Measurements from ENCODE around the gene MYBPHL.

Gene MYBPHL

DNA sequence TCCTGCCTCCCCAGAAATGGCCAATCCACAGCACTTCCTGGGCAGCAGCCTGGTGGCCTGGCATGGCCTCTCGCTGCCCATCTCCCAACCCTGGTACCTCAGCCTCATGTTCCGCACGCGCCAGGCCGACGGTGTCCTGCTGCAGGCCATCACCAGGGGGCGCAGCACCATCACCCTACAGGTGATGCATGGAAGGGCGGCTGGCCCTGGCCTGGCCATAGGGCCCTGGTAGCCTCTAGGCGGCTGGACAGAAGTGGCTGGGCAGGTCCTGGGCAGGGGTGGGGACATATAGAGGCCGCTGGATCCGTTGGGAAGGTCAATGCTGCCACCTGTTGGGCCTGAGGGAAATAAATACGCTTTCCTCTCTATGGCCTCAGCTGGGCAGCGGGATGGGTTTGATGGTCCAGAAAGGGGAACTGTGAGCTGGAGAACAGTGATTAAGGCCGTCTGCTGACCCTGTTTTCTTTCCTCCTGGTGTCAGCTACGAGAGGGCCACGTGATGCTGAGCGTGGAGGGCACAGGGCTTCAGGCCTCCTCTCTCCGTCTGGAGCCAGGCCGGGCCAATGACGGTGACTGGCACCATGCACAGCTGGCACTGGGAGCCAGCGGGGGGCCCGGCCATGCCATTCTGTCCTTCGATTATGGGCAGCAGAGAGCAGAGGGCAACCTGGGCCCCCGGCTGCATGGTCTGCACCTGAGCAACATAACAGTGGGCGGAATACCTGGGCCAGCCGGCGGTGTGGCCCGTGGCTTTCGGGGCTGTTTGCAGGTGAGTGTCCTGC lies 43.0 kb downstream of the MYBPHL start:
- DNase-seq, result no peak

DNA sequence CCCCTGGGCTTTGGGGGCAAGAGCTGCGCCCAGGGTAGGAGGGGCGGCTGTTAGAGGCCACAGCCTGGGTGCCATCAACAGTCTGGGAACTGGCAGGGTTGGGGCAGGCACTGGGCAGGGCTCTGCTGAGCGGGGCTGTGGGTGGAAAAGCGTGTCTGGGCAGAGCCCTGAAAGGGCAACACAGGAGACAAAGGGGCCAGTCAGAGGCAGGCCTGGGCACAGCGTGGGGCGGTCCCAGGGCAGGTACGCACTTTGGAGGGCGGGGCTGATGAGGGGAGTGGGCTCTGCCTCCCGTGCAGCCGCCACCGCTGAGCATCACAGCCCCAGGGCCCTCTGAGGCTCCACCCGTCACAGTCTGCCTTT lies 43.6 kb downstream of the MYBPHL start:
- DNase-seq, result no peak

DNA sequence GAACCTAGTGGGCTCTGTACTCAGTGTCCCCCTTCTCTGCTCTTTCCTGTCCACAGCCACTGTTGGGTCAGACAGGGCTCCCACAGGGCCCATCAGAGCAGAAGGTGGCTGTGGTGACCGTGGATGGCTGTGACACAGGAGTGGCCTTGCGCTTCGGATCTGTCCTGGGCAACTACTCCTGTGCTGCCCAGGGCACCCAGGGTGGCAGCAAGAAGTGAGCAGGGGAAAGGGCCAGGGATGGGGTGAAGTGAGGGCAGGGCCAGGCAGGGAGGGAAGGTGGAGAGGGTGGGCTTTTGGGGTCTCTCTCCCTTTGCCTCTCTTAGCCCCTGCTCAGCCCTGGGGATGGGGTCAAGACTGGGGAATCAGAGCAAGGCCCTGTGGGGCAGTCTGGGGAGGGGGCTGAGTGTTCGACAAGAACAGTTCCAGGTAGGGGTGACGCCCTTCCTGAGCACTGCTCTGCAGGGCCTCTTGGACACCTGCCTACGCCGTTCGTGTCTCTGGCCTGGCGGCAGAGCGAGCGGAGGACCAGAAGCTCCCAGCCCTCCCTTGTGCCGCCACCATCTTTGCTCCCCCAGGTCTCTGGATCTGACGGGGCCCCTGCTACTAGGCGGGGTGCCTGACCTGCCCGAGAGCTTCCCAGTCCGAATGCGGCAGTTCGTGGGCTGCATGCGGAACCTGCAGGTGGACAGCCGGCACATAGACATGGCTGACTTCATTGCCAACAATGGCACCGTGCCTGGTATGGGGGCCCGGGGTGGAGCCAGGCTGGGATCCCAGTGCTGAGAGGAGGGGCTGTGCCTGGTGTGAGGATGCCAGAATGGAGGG lies 44.4 kb downstream of the MYBPHL start:
- no peak for DNase-seq

DNA sequence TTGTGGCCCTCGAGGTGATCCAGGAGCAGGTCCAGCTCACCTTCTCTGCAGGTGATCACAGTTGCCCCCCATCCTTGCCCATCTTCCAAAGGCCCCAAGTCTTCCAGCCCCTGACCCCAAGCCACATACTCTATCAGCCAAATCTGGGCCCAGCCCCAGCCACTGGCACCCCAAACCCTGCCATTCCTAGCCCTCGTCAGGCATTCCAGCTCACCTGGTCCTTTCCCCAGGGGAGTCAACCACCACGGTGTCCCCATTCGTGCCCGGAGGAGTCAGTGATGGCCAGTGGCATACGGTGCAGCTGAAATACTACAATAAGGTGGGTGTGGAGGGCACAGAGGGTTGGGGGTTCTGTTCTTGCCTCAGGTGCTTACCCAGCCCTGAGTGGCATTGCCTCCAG lies 45.2 kb downstream of the MYBPHL start:
- DNase-seq, result no peak

DNA sequence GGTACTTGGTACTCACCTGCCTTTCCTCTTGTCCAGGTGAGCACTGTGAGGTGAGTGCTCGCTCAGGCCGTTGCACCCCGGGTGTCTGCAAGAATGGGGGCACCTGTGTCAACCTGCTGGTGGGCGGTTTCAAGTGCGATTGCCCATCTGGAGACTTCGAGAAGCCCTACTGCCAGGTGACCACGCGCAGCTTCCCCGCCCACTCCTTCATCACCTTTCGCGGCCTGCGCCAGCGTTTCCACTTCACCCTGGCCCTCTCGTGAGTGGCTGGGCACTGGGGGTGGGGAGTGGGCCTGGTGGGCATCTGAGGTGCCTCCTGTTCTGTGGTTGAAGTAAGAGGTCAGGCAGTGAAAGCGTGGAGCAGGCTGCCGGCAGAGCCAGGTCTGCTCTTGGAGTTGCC lies 45.8 kb downstream of the MYBPHL start:
- no peak for DNase-seq

DNA sequence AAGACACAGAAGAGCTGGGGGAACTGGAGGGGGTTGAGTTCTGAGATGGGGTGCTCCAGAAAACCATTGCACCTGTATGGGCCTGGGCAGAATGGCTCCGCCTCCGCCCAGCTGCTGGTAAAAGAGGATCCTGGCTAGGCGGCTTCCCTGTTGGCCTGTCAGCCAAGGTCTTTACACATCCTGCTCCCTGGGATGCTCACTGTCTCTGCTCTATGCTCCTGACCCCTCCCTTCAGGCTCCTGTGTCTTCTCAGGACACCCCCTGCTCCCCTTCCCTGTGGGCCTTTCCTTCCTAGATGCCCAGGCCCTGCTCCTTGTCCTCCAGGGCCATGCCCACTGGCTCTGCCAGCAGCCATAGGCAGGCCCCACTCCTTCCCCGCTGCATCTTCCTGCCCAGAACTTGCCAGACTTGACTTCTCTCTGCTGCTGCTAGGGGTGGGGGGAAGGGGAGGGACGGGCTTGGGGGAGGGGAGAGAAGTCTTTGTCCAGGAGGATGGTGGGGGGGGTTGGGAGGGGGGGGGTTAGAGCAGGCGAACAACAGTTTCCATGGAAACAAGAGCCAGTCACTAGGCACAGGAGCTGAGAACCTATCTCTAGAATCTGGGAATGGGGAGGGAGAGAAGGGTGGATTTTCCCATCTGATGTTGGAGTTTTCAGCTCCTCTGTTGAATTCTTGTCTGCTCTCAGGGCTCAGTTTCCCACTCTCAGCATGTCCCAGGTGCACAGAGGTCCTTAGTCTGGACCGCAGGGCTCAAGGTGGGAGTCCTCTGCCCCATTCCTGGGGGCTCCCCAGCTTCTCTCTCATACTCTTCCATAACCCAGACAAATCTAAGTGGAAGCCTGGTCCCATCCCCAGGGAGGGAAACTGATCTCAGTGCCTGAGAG lies 46.9 kb downstream of the MYBPHL start:
- DNase-seq, result no peak

DNA sequence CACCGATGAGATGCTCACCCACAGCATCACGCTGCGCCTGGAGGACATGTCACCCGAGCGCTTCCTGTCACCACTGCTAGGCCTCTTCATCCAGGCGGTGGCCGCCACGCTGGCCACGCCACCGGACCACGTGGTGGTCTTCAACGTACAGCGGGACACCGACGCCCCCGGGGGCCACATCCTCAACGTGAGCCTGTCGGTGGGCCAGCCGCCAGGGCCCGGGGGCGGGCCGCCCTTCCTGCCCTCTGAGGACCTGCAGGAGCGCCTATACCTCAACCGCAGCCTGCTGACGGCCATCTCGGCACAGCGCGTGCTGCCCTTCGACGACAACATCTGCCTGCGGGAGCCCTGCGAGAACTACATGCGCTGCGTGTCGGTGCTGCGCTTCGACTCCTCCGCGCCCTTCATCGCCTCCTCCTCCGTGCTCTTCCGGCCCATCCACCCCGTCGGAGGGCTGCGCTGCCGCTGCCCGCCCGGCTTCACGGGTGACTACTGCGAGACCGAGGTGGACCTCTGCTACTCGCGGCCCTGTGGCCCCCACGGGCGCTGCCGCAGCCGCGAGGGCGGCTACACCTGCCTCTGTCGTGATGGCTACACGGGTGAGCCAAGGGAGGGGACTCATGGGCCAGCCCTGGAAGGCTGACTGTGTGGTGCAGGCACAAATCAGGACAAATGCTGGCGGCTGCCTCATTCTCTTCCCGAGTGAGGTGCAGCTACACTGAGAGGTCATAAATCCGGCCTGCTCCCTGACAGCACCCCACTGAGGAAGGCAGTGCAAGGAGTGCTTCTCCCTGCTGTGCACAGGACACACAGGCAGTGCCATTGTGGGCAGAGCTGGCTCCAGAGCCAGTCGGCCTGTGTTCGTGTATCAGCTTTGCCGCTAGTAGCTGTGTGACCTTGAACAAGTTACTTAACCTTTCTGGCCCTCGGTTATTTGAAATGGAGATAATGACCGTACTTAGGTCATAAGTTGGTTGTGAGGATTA lies 48.0 kb downstream of the MYBPHL start:
- no peak for DNase-seq

DNA sequence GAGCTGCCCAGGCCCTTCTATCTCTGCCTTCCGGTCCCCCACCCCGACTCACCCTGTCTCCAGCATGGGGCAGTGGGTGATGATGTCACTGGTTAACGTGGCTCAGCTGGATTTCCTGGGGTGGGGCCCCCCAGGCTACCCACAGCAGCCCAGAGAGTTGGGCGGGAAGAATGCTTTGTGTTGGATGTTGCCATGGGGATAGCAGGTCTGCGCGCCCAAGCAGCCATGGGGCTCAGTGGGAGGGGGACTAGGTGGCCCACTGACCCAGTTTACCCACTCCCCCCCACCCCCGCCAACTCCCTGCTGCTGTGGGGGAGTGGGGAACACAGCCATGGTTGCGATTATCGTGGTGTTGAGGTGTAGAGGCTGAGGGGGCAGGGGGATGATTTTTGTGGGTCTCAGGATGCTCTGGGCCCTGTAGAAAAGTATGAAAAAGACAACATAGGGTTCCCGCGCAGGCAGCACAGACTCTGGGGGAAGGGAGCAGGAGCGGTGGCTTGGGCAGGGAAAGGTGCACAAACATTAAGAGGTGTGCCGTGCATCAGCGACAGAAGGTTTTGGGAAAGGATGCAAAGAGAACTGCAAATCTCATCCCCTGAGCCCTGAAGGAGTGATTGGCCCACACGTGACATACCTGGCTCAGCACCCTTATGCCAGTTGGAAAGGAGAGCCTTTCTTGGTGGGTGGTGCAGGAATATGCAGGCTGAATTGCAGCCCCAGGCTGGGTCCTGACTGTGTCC lies 49.0 kb downstream of the MYBPHL start:
- no peak for DNase-seq

DNA sequence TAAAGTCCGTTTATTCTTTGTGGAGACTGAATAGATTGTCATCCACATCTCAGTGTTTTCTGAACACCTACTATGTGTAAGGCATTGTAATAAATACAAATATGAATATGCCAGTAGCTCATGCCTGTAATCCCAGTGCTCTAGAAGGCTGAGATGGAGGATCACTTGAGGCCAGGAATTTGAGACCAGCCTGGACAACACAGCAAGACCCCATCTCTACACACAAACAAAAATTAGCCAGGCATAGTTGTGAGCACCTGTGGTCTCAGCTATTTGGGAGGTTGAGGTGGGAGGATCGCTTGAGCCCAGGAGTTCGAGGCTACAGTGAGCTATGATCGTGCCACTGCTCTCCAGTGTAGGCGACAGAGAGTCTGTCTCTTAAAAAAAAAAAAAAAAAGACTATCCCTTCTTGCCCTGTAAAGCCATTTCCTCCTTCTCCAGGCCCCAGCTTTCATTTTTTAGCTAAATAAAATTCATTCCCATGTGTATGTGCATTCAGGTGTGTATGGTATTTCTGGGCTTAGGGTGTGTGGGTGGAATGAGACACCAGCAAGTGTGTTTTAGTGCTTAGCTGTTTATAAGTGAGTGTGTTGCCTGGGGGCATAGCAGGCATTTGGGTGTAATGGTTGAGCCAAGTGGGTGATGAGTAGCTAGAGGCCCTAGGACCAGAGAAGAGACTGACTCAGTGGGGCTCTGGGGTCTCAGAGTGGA lies 49.7 kb downstream of the MYBPHL start:
- DNase-seq, result no peak

DNA sequence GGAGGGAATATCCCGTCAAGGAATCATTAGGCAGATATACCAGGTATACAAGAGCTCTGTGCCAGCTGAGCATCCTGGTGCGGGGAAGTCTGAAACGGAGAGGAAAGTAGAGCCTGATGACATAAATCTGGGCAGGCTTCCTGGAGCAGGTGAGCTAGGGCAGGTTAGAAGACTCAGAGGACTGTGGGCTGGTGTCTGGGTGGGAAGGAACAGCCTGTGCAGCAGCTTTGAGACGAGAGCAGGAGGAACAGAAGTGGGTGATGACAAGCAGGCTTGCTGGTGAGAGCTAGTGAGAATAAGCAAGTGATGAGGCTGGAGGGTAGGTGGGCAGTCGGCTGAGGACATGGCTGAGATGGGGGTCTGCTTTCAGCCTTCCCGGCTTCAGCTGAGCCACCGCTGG lies 50.7 kb downstream of the MYBPHL start:
- no peak for DNase-seq

DNA sequence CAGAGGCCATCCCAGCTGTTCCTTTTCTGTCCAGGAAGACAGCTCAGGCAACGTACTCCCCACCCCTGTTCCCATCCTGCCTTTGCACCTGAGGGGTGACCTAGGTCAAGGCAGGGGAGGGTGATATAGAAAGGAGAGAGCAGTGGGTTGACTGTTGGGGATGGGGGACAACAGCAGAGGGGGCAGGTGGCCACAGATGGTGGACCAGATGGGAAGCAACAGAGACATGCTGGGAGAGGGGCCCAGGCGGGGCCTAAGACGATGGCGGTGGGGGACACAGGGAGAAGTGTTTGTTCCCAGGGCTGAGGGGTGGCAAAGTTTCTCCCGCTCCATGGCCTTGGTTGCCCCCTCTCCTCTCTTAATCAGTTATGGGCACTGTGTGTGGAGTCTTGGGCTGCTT lies 51.1 kb downstream of the MYBPHL start:
- no peak for DNase-seq

DNA sequence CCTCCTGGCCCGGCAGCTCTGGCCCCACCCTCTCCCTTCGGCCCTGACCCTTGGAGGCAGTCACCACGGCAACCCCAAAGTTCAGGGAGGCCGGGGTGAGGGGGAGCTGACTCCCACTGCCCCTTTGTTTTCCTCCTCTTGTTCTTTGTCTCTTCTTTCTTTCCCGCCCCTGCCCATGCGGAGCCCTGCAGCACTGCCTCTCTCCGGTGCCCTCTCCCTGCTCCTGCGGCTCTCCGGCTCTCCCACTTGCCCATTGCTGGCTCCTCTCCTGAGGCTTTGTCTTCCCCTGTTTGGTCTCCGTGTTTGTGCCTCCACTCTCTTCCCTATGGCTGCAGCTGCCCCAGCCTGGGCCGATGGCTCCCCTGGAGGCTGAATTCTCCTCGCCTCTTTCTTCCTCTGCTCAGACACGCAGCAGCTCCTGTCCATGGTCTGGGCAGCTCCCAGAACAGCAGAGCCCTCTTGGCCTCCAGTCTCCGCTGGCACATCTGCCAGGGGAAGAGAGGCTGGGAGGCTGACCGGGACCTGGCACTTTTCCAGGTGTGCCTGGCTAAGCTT lies 51.6 kb downstream of the MYBPHL start:
- DNase-seq, result no peak

DNA sequence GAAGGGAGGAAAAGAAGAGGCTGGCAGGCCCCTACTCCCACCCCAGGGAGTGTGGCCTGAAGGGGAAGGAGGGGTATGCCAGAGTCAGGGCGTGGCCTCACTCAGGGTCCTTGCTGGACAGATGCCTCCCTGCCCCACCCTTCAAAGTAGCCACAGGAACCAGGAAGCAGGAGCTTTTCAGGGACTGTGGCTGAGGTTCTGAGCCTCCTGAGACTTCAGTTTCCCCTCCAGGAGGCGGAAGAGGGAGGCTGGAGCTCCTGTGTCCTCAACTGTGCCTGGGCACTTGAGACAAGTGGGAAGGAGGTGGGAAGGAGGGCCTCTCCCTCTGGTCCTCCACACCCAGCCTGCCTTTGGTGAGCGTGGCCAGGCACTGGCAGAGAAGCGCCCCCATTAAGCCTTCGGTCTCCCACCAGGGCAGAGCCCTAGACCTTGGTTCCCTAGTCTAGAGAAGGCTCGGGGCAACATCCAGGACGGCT lies 52.2 kb downstream of the MYBPHL start:
- no peak for DNase-seq

DNA sequence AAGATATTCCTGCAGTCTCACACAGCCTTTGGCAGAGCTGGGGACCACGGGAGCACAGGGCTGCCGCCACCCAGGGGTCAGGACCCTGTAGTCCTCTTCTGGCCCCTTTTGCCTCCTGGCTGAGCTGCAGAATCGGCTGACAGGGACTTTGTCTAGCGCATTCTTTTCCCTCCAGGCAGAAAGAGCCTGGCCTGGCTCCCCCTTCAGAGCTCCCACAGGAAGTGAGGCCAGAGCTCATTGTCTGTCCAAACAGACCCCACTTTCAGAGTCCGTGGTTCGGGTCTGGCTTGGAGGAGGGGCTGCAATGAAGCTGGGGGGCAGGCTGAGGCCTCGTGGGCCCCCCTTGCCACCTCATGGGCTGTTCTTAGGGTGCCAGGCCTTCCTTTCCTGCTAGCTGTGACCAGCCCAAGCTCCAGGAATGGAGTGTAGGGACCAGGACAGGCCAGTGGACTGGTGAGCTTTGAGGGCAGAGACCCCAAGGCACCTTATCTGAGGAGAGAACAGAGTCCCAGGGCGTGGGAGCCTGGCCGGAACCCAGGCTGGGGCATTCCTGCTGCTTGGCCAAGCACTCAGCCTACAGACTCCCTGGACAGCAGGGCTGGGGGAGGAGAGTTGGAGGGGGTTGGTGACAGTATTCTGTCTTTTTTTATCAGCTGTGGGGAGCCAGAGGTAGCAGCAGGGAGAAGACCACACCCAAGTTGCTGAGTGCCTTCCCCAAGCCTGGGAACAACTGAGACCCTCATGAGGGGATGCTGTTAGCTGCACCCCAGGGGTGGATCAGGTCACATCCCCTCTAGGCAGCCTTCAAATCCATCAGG lies 52.8 kb downstream of the MYBPHL start:
- no peak for DNase-seq

DNA sequence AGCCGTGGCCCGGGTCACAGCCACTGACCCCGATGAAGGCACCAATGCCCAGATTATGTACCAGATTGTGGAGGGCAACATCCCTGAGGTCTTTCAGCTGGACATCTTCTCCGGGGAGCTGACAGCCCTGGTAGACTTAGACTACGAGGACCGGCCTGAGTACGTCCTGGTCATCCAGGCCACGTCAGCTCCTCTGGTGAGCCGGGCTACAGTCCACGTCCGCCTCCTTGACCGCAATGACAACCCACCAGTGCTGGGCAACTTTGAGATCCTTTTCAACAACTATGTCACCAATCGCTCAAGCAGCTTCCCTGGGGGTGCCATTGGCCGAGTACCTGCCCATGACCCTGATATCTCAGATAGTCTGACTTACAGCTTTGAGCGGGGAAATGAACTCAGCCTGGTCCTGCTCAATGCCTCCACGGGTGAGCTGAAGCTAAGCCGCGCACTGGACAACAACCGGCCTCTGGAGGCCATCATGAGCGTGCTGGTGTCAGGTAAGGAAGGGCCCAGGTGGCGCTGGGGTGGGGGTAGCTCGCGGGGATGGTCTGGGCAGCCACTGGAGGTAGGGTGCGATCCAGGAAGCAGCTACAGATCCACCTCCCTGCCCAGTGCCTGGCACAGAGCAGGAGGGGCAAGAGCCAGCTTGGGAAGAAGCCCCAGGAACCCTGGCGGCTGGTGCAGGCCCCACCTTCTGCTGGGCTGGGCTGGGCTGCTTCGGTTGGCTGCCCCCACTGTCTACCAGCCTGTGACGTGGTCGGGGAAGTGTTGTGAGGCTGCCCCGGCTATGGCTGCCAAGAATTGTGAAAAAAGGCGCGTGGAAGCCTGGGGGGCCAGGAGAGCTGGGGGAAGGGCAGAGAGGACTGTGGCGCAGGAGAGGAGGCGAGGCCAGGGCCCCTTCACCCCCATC lies 53.7 kb downstream of the MYBPHL start:
- DNase-seq, result no peak

DNA sequence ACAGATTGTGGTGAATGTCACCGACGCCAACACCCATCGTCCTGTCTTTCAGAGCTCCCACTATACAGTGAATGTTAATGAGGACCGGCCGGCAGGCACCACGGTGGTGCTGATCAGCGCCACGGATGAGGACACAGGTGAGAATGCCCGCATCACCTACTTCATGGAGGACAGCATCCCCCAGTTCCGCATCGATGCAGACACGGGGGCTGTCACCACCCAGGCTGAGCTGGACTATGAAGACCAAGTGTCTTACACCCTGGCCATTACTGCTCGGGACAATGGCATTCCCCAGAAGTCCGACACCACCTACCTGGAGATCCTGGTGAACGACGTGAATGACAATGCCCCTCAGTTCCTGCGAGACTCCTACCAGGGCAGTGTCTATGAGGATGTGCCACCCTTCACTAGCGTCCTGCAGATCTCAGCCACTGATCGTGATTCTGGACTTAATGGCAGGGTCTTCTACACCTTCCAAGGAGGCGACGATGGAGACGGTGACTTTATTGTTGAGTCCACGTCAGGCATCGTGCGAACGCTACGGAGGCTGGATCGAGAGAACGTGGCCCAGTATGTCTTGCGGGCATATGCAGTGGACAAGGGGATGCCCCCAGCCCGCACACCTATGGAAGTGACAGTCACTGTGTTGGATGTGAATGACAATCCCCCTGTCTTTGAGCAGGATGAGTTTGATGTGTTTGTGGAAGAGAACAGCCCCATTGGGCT lies 54.5 kb downstream of the MYBPHL start:
- no peak for DNase-seq

All from GOT3 (cell line).